HG03025 (cell line): ENCODE measurements around the gene DYRK4.

Source experiments
- ATAC-seq: cut with Tn5 transposase; IDR thresholded peaks from one replicate; pipeline ENCODE4 v1.9.1; 2021; ENCODE audit warnings: mild to moderate bottlenecking, moderate library complexity; ENCODE audit not compliant: unreplicated experiment, low FRiP score

DYRK4 gene

GRCh38 chr12:4615667-4616066 lies 53.7 kb downstream of the DYRK4 start:
- no peak for ATAC-seq

GRCh38 chr12:4621511-4621910 lies 59.5 kb downstream of the DYRK4 start:
- no peak for ATAC-seq

- no peak for ATAC-seq
These were observed 64.5 kb downstream of the DYRK4 start for GRCh38 chr12:4626543-4626942.

DNA sequence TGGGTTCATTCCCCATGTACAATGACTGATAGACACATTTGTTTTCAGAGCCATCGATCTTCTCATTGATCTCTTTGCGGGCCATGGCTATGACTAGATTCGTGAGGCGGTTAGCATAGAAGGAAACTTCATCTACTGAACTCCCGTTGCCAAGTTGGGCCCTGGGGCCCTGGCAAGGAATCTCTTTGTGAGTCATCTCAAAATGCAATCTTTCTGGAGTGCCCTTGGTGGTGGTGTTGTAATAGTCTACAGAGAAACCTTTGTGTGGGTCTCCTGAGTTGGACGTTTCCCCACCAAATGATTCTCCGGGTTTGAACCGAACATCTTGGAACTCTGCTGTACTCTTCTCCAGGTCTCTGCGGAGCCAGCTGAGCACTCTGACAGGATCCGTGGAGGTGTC lies 66.4 kb downstream of the DYRK4 start:
- ATAC-seq, result no peak

DNA sequence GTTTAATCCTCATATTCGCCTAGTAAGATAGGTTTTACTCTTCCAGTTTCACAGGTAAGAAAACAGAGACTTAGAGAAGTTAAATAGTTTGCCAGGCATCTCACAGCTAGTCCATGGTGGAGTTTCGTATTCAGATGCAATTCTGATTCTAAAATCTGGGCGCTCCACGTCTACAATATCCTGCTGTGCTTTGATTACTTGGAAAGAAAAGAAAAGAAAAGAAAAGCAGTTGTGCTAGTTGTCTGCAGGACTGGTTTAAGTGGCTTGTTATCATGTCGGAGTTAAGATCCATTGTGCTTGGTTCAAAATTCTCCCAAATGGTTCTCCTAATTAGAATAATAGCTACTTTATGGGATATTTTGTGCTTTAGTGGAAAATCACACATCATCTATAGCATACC lies 68.3 kb downstream of the DYRK4 start:
- no peak for ATAC-seq

DNA sequence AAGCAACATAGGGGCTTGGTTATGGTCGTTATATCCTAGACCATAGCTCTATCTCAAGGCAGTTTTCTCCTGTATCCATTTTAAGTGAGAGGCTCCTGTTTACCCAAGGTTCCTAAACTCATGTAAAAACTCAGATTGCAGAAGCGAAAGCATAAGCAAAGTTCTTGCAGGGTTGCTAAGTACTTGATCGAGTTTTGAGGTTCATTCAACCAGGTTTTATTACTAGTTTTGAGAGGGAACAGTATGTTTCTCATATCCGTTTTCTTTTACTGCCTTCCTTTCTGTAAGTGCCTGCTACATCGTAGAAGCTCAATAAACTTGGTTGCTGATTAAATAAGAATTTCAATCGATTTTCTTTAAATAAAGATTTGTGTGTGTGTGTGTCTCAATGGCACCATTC lies 81.7 kb downstream of the DYRK4 start:
- ATAC-seq, result no peak

GRCh38 chr12:4645023-4645422 lies 83.0 kb downstream of the DYRK4 start:
- ATAC-seq, result no peak

DNA sequence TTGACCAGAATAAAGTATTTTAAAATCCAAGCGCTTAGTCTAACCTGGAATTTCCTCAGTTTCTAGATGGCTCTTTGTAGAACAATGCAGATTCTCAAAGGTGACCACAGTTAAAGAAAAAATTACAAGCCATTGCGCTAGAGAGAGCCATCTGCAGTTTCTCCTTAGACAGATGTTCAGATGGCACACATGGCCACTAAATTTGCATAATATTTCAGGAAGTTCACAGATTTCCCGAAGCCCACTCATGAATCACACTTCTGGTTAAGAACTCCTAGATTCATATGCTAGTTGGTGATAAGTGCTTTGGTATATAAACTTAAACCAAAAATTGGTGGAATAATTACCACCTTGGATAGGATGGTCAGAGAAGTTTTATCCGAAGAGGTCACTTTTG lies 86.1 kb downstream of the DYRK4 start:
- ATAC-seq, result no peak

GRCh38 chr12:4648501-4649357 lies 86.7 kb downstream of the DYRK4 start, which contains the start of the genes AKAP3 and NDUFA9:
Gene AKAP3 (minus strand): TSS chr12:4649051. CDS start chr12:4638196, 10,855 bp downstream.
Gene NDUFA9 (plus strand): TSS chr12:4649114. CDS start chr12:4649127, 13 bp downstream.
- no peak for ATAC-seq

DNA sequence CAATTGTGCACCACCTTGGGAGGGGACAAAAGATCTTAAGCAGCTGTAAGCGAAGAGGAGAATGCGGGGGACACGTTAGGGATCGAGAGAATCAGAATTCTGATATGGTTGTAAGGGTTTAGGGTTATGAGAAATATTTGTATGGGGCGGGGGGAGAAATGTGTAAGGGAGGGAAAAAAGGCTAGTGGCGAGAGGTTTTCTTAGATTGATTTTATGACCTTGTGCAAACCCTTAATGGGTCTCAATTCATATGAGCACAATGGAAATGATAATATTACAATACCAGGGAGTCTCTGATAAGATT lies 87.3 kb downstream of the DYRK4 start:
- ATAC-seq, result no peak

GRCh38 chr12:4653257-4653656 lies 91.2 kb downstream of the DYRK4 start:
- no peak for ATAC-seq

DNA sequence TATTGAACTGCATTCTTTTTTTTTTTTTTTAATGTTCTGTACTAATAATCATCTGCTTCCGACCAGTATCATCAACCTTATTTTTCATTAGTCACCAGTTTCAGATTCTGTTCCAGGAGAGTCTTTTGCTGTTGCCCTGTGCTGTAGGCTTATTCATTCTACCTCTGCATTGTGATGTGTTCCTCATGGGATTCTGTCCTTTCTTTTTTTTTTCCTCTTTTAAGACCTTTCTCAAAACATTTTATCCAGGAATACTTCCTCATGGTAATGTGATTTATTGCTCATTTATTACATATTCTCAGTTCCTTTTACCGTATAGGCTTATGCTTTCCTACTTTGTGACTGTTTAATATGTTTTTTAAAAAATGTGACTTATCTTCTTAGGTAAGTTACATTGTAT lies 91.7 kb downstream of the DYRK4 start:
- no peak for ATAC-seq
